HepG2 (cell line): ENCODE results near the gene TSPAN31. TPM values are rescaled to one million over a fixed set of nuclear protein-coding genes. Genes with fewer than 3 reads are reported as not detected.
A peak's percentile ranks its signal among the peaks of the same experiment; 100 is the strongest.

Experiments
- CHD2 ChIP-seq: IDR thresholded peaks from 2 replicates; pipeline ENCODE4 v1.6.1; 2011; ENCODE audit warnings: low read depth, low read length, improper control_type of control experiment
- GATAD2A ChIP-seq: IDR thresholded peaks from 2 replicates; pipeline ENCODE4 v1.6.1; 2016
- HNRNPLL ChIP-seq: fragments of 200-400 bp; formaldehyde crosslinking; IDR thresholded peaks from 2 replicates; pipeline ENCODE4 v1.6.1; 2017; ENCODE audit warnings: mild to moderate bottlenecking, low read depth, low read length; ENCODE audit not compliant: poor library complexity, severe bottlenecking
- NFKB2 ChIP-seq: sonication (generic); formaldehyde crosslinking; IDR thresholded peaks from 2 replicates; pipeline ENCODE4 v1.4.0; 2020; ENCODE audit warnings: missing genetic modification reagents, borderline replicate concordance
- RBFOX2 ChIP-seq: fragments of 200-400 bp; formaldehyde crosslinking; IDR thresholded peaks from 2 replicates; pipeline ENCODE4 v1.6.1; 2017; ENCODE audit warnings: low read depth, mild to moderate bottlenecking, low read length
- RXRA ChIP-seq: sonication (generic); formaldehyde crosslinking; IDR thresholded peaks from 2 replicates; pipeline ENCODE4 v1.5.1; 2020; ENCODE audit warnings: missing genetic modification reagents
- SIX4 ChIP-seq: sonication (generic); formaldehyde crosslinking; IDR thresholded peaks from 2 replicates; pipeline ENCODE4 v1.4.0; 2020; ENCODE audit warnings: missing genetic modification reagents
- TOPORS ChIP-seq: sonication (generic); formaldehyde crosslinking; IDR thresholded peaks from 2 replicates; pipeline ENCODE4 v1.8.0; 2023; ENCODE audit warnings: mild to moderate bottlenecking, missing genetic modification reagents
- ZNF251 ChIP-seq: sonication (generic); formaldehyde crosslinking; IDR thresholded peaks from 2 replicates; pipeline ENCODE4 v1.9.0; 2021; ENCODE audit warnings: mild to moderate bottlenecking, missing genetic modification reagents
- ZNF3 ChIP-seq: IDR thresholded peaks from 2 replicates; pipeline ENCODE4 v1.7.0; 2017; ENCODE audit warnings: inconsistent platforms
- ZNF468 ChIP-seq: sonication (generic); formaldehyde crosslinking; IDR thresholded peaks from 2 replicates; pipeline ENCODE4 v1.8.0; 2022; ENCODE audit warnings: mild to moderate bottlenecking, moderate library complexity, missing genetic modification reagents
- ZNF713 ChIP-seq: sonication (generic); formaldehyde crosslinking; IDR thresholded peaks from 2 replicates; pipeline ENCODE4 v1.4.0; 2020; ENCODE audit warnings: mild to moderate bottlenecking, missing genetic modification reagents
- ZNF768 ChIP-seq: sonication (generic); formaldehyde crosslinking; IDR thresholded peaks from 2 replicates; pipeline ENCODE4 v1.4.0; 2020; ENCODE audit warnings: missing genetic modification reagents
- ZNF773 ChIP-seq: sonication (generic); formaldehyde crosslinking; IDR thresholded peaks from 2 replicates; pipeline ENCODE4 v1.4.0; 2020; ENCODE audit warnings: missing genetic modification reagents, borderline replicate concordance
- ZNF850 ChIP-seq: sonication (generic); formaldehyde crosslinking; conservative IDR thresholded peaks from 2 replicates; pipeline ENCODE4 v1.9.0; 2021; ENCODE audit warnings: mild to moderate bottlenecking, missing genetic modification reagents
- polyA plus RNA-seq, 8 experiments: library from polyadenylated mRNA; depleted of rRNA in 3 of 8; stranded (reverse) in 7 of 8; unstranded in 1 of 8; fragments of >200 nt; fragmentation: Illumina TruSeq in 4 of 8; extraction: Trizol in 4 of 8; gene quantifications; 2 replicates each; pipeline versions ENCODE4 v1.2.1 to v1.2.3, GENCODE V29; 2011 to 2016; ENCODE audit warnings: low read depth in 4 of 8, missing spikeins in 1 of 8, mixed read lengths in 1 of 8; ENCODE audit not compliant: insufficient read depth in 1 of 8
- total RNA-seq, 5 experiments: library from RNA; depleted of rRNA; stranded (reverse); fragments of >200 nt; fragmentation: Illumina TruSeq; extraction: Trizol; gene quantifications; 2 replicates each; pipeline ENCODE4 v1.2.3, GENCODE V29; 2016; ENCODE audit warnings: low read depth in 1 of 5
- TF ChIP-seq, protein P1 (sequence below): sonication (generic); IDR thresholded peaks from 2 replicates; pipeline ENCODE4 v1.6.1; 2016; ENCODE audit warnings: low read depth, borderline replicate concordance
- TF ChIP-seq, protein P2 (sequence below): sonication (generic); formaldehyde crosslinking; IDR thresholded peaks from 2 replicates; pipeline ENCODE4 v1.4.0; 2020; ENCODE audit warnings: mild to moderate bottlenecking, missing genetic modification reagents
- TF ChIP-seq, protein P3 (sequence below): IDR thresholded peaks from 2 replicates; pipeline ENCODE4 v1.6.1; 2018; ENCODE audit warnings: missing genetic modification reagents
- TF ChIP-seq, protein P4 (sequence below): IDR thresholded peaks from 2 replicates; pipeline ENCODE4 v1.6.1; 2012; ENCODE audit warnings: inconsistent platforms
- TF ChIP-seq, protein P5 (sequence below): sonication (generic); formaldehyde crosslinking; IDR thresholded peaks from 2 replicates; pipeline ENCODE4 v1.5.0; 2020; ENCODE audit warnings: mild to moderate bottlenecking, missing genetic modification reagents
- TF ChIP-seq, protein P6 (sequence below): sonication (generic); formaldehyde crosslinking; IDR thresholded peaks from 2 replicates; pipeline ENCODE4 v1.9.0; 2022; ENCODE audit warnings: missing genetic modification reagents, mild to moderate bottlenecking, borderline replicate concordance

TSPAN31 gene
- total and polyA plus RNA-seq, 2 of the 13 experiments (the other 11 are each of a cell fraction or from before 2014, with no cell fraction given): 10.4 to 24.6 TPM

DNA sequence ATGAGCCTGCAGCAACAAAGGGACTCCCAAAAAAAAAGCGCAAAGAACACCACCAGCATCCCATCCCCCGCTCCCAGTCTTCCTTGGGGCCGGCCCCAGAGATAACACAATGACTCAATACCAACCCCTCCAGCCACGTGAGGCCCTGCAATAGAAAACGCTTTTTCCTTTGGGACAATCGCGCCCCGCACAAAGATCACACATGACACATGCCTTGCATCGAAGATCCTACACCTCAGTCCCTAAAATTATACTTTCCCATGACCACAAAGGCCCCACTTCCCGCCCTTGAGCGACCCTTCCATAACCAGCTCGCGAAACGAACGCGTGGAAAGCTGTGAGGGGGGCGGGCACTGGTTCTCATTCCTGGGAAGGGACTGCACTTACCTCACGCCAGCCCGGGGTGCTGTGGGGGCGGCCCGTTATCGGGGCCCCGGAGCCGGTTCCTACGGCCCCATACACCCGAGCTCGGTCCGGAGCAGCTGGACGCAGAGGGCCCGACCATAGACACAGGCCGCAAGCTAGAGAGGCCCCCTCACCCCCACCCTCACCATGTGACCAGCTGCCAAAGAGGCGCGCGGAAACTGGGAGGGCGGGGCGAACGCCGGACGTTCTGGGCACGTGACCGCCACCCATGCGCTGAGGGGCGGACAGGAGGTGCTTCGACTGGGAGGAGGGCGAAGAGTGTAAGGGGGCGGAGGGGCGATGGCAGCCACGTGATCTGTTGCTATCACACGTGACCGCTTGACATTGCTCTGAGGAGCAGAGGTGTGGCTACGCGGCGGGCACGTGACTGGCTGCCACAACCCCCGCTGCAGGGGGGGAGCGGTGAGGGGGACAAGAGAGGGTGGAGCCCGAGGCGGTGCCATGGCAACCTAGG, 7.2 kb downstream of the TSPAN31 start, which contains the start of gene CDK4 (continued):
- peak; percentile 83 for TF ChIP-seq RXRA (CRISPR knock-in tag)
- TF ChIP-seq NFKB2: peak; percentile 97; the same call in 1 of the 2 replicates
- TF ChIP-seq, protein P1, sequence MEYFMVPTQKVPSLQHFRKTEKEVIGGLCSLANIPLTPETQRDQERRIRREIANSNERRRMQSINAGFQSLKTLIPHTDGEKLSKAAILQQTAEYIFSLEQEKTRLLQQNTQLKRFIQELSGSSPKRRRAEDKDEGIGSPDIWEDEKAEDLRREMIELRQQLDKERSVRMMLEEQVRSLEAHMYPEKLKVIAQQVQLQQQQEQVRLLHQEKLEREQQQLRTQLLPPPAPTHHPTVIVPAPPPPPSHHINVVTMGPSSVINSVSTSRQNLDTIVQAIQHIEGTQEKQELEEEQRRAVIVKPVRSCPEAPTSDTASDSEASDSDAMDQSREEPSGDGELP: peak; percentile 89
- no peak for TF ChIP-seq ZNF3 (CRISPR knock-in tag)
- 0 out of 2 replicates have a peak, but pooled peaks have one; percentile 74 for TF ChIP-seq ZNF773 (CRISPR knock-in tag)
- TF ChIP-seq HNRNPLL: peak; percentile 62
- TF ChIP-seq ZNF713 (CRISPR knock-in tag): no peak
- TF ChIP-seq, protein P2, sequence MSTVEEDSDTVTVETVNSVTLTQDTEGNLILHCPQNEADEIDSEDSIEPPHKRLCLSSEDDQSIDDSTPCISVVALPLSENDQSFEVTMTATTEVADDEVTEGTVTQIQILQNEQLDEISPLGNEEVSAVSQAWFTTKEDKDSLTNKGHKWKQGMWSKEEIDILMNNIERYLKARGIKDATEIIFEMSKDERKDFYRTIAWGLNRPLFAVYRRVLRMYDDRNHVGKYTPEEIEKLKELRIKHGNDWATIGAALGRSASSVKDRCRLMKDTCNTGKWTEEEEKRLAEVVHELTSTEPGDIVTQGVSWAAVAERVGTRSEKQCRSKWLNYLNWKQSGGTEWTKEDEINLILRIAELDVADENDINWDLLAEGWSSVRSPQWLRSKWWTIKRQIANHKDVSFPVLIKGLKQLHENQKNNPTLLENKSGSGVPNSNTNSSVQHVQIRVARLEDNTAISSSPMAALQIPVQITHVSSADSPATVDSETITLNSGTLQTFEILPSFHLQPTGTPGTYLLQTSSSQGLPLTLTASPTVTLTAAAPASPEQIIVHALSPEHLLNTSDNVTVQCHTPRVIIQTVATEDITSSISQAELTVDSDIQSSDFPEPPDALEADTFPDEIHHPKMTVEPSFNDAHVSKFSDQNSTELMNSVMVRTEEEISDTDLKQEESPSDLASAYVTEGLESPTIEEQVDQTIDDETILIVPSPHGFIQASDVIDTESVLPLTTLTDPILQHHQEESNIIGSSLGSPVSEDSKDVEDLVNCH (CRISPR knock-in tag): no peak
- TF ChIP-seq GATAD2A: peak; percentile 82
- peak; percentile 50 for TF ChIP-seq ZNF768
- TF ChIP-seq, protein P3, sequence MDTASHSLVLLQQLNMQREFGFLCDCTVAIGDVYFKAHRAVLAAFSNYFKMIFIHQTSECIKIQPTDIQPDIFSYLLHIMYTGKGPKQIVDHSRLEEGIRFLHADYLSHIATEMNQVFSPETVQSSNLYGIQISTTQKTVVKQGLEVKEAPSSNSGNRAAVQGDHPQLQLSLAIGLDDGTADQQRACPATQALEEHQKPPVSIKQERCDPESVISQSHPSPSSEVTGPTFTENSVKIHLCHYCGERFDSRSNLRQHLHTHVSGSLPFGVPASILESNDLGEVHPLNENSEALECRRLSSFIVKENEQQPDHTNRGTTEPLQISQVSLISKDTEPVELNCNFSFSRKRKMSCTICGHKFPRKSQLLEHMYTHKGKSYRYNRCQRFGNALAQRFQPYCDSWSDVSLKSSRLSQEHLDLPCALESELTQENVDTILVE (CRISPR knock-in tag): peak; percentile 94
- TF ChIP-seq, protein P4, sequence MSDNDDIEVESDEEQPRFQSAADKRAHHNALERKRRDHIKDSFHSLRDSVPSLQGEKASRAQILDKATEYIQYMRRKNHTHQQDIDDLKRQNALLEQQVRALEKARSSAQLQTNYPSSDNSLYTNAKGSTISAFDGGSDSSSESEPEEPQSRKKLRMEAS: peak; percentile 99
- TF ChIP-seq ZNF468: no peak
- peak; percentile 87; the same call in 1 of the 2 replicates for TF ChIP-seq ZNF251
- TF ChIP-seq, protein P5, sequence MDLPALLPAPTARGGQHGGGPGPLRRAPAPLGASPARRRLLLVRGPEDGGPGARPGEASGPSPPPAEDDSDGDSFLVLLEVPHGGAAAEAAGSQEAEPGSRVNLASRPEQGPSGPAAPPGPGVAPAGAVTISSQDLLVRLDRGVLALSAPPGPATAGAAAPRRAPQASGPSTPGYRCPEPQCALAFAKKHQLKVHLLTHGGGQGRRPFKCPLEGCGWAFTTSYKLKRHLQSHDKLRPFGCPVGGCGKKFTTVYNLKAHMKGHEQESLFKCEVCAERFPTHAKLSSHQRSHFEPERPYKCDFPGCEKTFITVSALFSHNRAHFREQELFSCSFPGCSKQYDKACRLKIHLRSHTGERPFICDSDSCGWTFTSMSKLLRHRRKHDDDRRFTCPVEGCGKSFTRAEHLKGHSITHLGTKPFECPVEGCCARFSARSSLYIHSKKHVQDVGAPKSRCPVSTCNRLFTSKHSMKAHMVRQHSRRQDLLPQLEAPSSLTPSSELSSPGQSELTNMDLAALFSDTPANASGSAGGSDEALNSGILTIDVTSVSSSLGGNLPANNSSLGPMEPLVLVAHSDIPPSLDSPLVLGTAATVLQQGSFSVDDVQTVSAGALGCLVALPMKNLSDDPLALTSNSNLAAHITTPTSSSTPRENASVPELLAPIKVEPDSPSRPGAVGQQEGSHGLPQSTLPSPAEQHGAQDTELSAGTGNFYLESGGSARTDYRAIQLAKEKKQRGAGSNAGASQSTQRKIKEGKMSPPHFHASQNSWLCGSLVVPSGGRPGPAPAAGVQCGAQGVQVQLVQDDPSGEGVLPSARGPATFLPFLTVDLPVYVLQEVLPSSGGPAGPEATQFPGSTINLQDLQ (CRISPR knock-in tag): no peak
- peak; percentile 93 for TF ChIP-seq RBFOX2
- TF ChIP-seq CHD2: no peak; the same call in 1 of the 2 replicates
- TF ChIP-seq ZNF850: no peak
- TF ChIP-seq TOPORS (CRISPR knock-in tag): peak; percentile 50; the same call in 1 of the 2 replicates
- TF ChIP-seq, protein P6, sequence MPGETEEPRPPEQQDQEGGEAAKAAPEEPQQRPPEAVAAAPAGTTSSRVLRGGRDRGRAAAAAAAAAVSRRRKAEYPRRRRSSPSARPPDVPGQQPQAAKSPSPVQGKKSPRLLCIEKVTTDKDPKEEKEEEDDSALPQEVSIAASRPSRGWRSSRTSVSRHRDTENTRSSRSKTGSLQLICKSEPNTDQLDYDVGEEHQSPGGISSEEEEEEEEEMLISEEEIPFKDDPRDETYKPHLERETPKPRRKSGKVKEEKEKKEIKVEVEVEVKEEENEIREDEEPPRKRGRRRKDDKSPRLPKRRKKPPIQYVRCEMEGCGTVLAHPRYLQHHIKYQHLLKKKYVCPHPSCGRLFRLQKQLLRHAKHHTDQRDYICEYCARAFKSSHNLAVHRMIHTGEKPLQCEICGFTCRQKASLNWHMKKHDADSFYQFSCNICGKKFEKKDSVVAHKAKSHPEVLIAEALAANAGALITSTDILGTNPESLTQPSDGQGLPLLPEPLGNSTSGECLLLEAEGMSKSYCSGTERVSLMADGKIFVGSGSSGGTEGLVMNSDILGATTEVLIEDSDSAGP: peak; percentile 96
- peak; percentile 61; the same call in 1 of the 2 replicates for TF ChIP-seq SIX4 (CRISPR knock-in tag)
